Activated CD4-positive, alpha-beta T cell treated with anti-CD3 and anti-CD28 coated beads, Interleukin-2, amount 10 ng/mL, durations not matched to agents 7 days and 5 days (primary cell): ENCODE measurements around the gene AKAP1. TPM values are rescaled to one million over a fixed set of nuclear protein-coding genes. Genes with fewer than 3 reads are reported as not detected.

ENCODE experiments used
- CTCF ChIA-PET: fragments of 350-600 bp; sonication (Branson Sonifier 250); formaldehyde crosslinking; loops from one replicate; lab custom pipeline; 2021; ENCODE audit warnings: antibody characterized with exemption; lab: Charles Lee
- POLR2A ChIA-PET: fragments of 350-600 bp; sonication (Branson Sonifier 250); formaldehyde crosslinking; loops from one replicate; lab custom pipeline; 2021; ENCODE audit warnings: antibody characterized with exemption; lab: Charles Lee
- DNase-seq: peaks from one replicate; pipeline ENCODE4 v3.0.0-alpha.2; 2020
- H3K27ac Mint-ChIP-seq: one replicate; pipeline ENCODE4 v1.8.0; 2021; ENCODE audit warnings: mild to moderate bottlenecking, moderate library complexity, mixed read lengths
- H3K27me3 Mint-ChIP-seq: one replicate; pipeline ENCODE4 v1.8.0; 2021; ENCODE audit warnings: mixed read lengths
- H3K36me3 Mint-ChIP-seq: one replicate; pipeline ENCODE4 v1.8.0; 2021; ENCODE audit warnings: low read depth, mixed read lengths
- H3K4me1 Mint-ChIP-seq: one replicate; pipeline ENCODE4 v1.8.0; 2021; ENCODE audit warnings: mixed read lengths
- H3K4me3 Mint-ChIP-seq: one replicate; pipeline ENCODE4 v1.8.0; 2021; ENCODE audit warnings: mild to moderate bottlenecking, moderate library complexity, mixed read lengths
- H3K9me3 Mint-ChIP-seq: one replicate; pipeline ENCODE4 v1.8.0; 2021; ENCODE audit warnings: mixed read lengths
- total RNA-seq, 2 experiments: library from RNA; stranded (reverse); gene quantifications; one replicate each; pipeline ENCODE4 v1.2.3, GENCODE V29; 2021

The AKAP1 gene, protein sequence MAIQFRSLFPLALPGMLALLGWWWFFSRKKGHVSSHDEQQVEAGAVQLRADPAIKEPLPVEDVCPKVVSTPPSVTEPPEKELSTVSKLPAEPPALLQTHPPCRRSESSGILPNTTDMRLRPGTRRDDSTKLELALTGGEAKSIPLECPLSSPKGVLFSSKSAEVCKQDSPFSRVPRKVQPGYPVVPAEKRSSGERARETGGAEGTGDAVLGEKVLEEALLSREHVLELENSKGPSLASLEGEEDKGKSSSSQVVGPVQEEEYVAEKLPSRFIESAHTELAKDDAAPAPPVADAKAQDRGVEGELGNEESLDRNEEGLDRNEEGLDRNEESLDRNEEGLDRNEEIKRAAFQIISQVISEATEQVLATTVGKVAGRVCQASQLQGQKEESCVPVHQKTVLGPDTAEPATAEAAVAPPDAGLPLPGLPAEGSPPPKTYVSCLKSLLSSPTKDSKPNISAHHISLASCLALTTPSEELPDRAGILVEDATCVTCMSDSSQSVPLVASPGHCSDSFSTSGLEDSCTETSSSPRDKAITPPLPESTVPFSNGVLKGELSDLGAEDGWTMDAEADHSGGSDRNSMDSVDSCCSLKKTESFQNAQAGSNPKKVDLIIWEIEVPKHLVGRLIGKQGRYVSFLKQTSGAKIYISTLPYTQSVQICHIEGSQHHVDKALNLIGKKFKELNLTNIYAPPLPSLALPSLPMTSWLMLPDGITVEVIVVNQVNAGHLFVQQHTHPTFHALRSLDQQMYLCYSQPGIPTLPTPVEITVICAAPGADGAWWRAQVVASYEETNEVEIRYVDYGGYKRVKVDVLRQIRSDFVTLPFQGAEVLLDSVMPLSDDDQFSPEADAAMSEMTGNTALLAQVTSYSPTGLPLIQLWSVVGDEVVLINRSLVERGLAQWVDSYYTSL
- 10 to 100 TPM; 25.4 to 29.7 TPM for total RNA-seq

GRCh38 chr17:57084802-57085447 lies at the start of gene AKAP1:
TSS of gene AKAP1 (plus strand) at chr17:57085246. CDS start at chr17:57105465, 20,219 bp downstream.
- Mint-ChIP-seq H3K4me1 (peaks cover 40% of the 10 kb centered on the region), H3K9me3 (no peaks in the 10 kb centered on the region), H3K27me3 (peaks cover 4% of the 10 kb centered on the region), H3K4me3 (peak within 1 kb of the TSS; percentile 86), H3K27ac (peak within 1 kb of the TSS; percentile 94), H3K36me3 (no peaks in the 10 kb centered on the region)
- ChIA-PET CTCF (interaction anchor here (0.6 to 1.6 kb wide), 7 partner anchors 9 to 106 kb away, joined by 3 to 5 read pairs (median 3); partner anchors contain the start of gene SCPEP1), POLR2A (no interaction called here)
- DNase-seq, result peak; percentile 95

DNA sequence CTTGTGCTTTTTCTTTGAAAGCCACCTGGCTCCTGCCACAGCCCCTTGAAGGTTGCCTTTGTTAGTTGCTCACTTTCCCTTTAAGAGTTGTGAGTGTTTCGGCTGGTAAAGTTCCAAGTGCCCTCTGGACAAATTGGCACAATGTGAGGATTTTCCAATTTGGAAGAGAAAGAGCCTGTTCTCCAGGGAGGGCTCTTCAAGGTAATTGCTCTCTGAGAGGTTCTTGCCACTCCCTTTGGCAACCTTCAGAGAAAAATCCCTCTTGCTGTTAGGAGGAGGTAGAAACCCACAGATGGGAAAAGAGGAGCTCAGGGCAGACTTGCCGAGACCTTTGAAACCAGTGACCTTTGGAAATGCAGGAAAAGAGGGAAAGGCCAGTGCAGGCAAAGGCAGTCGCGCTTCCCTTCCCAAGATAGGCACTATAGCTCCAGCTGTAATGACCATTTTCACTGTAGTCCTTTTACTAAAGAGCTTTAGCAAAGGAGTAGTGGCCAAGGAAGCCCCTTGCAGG lies 49.0 kb upstream of the AKAP1 start:
- CTCF ChIA-PET, result interaction anchor here (0.9 kb wide), 1 partner anchor 10 kb away, joined by 3 read pairs; no protein-coding TSS in a partner anchor
- Mint-ChIP-seq H3K9me3 (no peaks in the 10 kb centered on the region), H3K4me1 (no peaks in the 10 kb centered on the region), H3K27ac (no peak overlapping the region), H3K27me3 (peaks cover 45% of the 10 kb centered on the region), H3K4me3 (no peak overlapping the region), H3K36me3 (no peaks in the 10 kb centered on the region)
- no peak for DNase-seq
- POLR2A ChIA-PET, result no interaction called here

DNA sequence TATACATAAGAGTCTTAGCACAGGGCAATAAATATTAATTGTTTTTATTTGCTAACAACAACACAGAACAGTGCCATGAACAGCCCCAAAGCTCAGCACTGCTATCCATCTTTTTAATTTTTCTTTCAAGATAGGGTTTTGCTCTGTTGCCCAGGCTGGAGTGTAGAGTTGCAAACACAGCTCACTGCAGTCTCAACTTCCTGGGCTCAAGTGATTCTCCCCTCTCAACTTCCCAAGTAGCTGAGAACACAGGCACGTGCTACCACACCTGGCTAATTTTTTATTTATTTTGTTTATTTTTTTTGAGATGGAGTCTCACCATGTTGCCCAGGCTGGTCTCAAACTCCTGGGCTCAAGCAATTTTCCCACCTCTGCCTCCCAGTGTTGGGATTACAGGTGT lies 47.6 kb upstream of the AKAP1 start:
- no peaks in the 10 kb centered on the region for H3K4me1 Mint-ChIP-seq
- no peak overlapping the region for H3K4me3 Mint-ChIP-seq
- POLR2A ChIA-PET, result no interaction called here
- CTCF ChIA-PET, result no interaction called here
- peaks cover 55% of the 10 kb centered on the region for H3K27me3 Mint-ChIP-seq
- DNase-seq, result no peak
- H3K36me3 Mint-ChIP-seq, result no peaks in the 10 kb centered on the region
- no peak overlapping the region for H3K27ac Mint-ChIP-seq
- H3K9me3 Mint-ChIP-seq, result no peaks in the 10 kb centered on the region

DNA sequence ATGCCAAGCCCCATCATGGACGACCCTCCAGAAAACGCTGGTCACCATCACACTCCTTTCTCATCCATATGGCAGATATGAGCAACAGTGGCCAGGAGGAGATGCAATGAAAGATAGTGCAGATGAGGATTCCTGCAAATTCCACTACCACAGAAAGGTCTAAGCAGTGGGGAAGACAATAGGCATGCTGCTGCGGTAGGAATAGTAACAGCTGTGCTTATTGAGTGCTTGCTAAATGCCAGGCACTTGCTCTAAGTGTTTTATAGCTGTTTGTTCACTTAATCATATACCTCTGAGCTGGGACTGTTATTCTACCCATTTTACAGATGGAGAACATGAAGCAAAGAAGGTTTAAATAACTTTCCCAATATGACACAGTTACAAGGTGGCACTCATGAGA lies 46.6 kb upstream of the AKAP1 start:
- no peak for DNase-seq
- no peaks in the 10 kb centered on the region for H3K36me3 Mint-ChIP-seq
- POLR2A ChIA-PET, result no interaction called here
- H3K4me3 Mint-ChIP-seq, result no peak overlapping the region
- CTCF ChIA-PET, result interaction anchor here (0.5 kb wide), 1 partner anchor 61 kb away, joined by 3 read pairs; the partner anchor contains the start of gene SCPEP1
- peaks cover 63% of the 10 kb centered on the region for H3K27me3 Mint-ChIP-seq
- no peaks in the 10 kb centered on the region for H3K4me1 Mint-ChIP-seq
- no peaks in the 10 kb centered on the region for H3K9me3 Mint-ChIP-seq
- no peak overlapping the region for H3K27ac Mint-ChIP-seq

GRCh38 chr17:57040571-57040970 lies 44.5 kb upstream of the AKAP1 start:
- no peak overlapping the region for H3K4me3 Mint-ChIP-seq
- ChIA-PET POLR2A (no interaction called here), CTCF (interaction anchor here (0.6 kb wide), 1 partner anchor 46 kb away, joined by 4 read pairs; no protein-coding TSS in a partner anchor)
- DNase-seq, result no peak
- no peaks in the 10 kb centered on the region for H3K9me3 Mint-ChIP-seq
- H3K27me3 Mint-ChIP-seq, result peaks cover 73% of the 10 kb centered on the region
- no peak overlapping the region for H3K27ac Mint-ChIP-seq
- peaks cover 4% of the 10 kb centered on the region for H3K4me1 Mint-ChIP-seq
- no peaks in the 10 kb centered on the region for H3K36me3 Mint-ChIP-seq

DNA sequence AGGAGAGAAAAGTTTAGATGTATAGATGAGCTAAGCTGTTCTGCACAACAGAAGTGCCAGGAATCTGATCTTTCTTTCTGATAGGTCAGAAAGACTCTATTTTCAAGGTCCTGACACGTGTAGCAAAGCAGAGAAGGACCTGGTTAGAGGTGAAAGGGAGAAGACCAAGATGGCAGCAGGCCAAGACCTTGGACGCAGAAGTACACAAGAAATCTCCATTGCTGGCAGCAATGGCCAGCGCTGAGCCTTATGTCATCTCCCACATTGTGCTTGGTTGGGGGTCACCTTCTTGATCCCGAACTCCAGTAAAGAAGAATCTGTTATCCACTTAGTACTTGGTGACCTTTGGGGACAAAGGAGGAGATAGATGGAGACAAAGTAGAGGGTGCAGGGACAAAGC lies 41.8 kb upstream of the AKAP1 start:
- Mint-ChIP-seq H3K27me3 (peaks cover 72% of the 10 kb centered on the region), H3K9me3 (no peaks in the 10 kb centered on the region), H3K27ac (no peak overlapping the region), H3K4me3 (no peak overlapping the region), H3K36me3 (peaks cover 3% of the 10 kb centered on the region), H3K4me1 (peaks cover 17% of the 10 kb centered on the region)
- ChIA-PET CTCF (no interaction called here), POLR2A (no interaction called here)
- no peak for DNase-seq

GRCh38 chr17:57044976-57045867 lies 39.8 kb upstream of the AKAP1 start:
- Mint-ChIP-seq H3K27ac (no peak overlapping the region), H3K4me3 (peak overlapping the region; percentile 18), H3K36me3 (peaks cover 3% of the 10 kb centered on the region), H3K27me3 (peaks cover 64% of the 10 kb centered on the region), H3K4me1 (peaks cover 17% of the 10 kb centered on the region), H3K9me3 (no peaks in the 10 kb centered on the region)
- ChIA-PET POLR2A (interaction anchor here (0.5 to 0.6 kb wide), 3 partner anchors 15 to 94 kb away, joined by 3 to 6 read pairs (median 3); no protein-coding TSS in a partner anchor), CTCF (interaction anchor here (0.6 to 2.1 kb wide), 5 partner anchors 9 to 461 kb away, joined by 3 to 6 read pairs (median 3); no protein-coding TSS in a partner anchor)
- DNase-seq, result no peak

- Mint-ChIP-seq H3K27me3 (peaks cover 64% of the 10 kb centered on the region), H3K4me3 (peak overlapping the region; percentile 54)
- POLR2A ChIA-PET, result interaction anchor here (0.5 to 0.6 kb wide), 3 partner anchors 14 to 93 kb away, joined by 3 to 6 read pairs (median 3); no protein-coding TSS in a partner anchor
Measured at GRCh38 chr17:57045868-57046704, 39.0 kb upstream of the AKAP1 start.

DNA sequence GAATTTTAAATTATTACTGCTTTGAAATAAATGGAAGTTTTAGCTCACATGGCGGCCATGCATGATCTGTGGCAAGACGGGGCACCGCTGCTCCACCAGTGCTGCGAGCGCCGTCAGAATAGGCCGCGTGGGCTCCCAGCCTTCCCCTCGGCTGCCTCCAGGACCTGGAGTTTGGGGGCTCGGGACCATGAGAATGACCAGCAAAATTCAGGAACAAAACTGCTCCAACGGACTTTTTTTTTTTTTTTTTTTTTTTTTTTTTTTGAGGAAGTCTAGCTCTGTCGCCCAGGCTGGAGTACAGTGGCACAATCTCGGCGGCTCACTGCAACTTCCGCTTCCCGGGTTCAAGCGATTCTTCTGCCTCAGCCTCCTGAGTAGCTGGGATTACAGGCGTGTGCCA lies 38.3 kb upstream of the AKAP1 start:
- POLR2A ChIA-PET, result no interaction called here
- DNase-seq, result no peak
- H3K9me3 Mint-ChIP-seq, result no peaks in the 10 kb centered on the region
- H3K4me1 Mint-ChIP-seq, result peaks cover 17% of the 10 kb centered on the region
- H3K4me3 Mint-ChIP-seq, result no peak overlapping the region
- CTCF ChIA-PET, result interaction anchor here (1.1 to 2.1 kb wide), 2 partner anchors 12 to 37 kb away, joined by 3 to 6 read pairs; no protein-coding TSS in a partner anchor
- H3K27me3 Mint-ChIP-seq, result peaks cover 59% of the 10 kb centered on the region
- no peak overlapping the region for H3K27ac Mint-ChIP-seq
- peaks cover 3% of the 10 kb centered on the region for H3K36me3 Mint-ChIP-seq

More at GRCh38 chr17:57045868-57046704, 39.0 kb upstream of the AKAP1 start:
- H3K4me1 Mint-ChIP-seq, result peaks cover 17% of the 10 kb centered on the region
- no peak overlapping the region for H3K27ac Mint-ChIP-seq
- no peaks in the 10 kb centered on the region for H3K9me3 Mint-ChIP-seq
- peak; percentile 13 for DNase-seq
- CTCF ChIA-PET, result interaction anchor here (0.7 to 2.1 kb wide), 4 partner anchors 10 to 247 kb away, joined by 3 to 6 read pairs (median 3); no protein-coding TSS in a partner anchor
- peaks cover 3% of the 10 kb centered on the region for H3K36me3 Mint-ChIP-seq

DNA sequence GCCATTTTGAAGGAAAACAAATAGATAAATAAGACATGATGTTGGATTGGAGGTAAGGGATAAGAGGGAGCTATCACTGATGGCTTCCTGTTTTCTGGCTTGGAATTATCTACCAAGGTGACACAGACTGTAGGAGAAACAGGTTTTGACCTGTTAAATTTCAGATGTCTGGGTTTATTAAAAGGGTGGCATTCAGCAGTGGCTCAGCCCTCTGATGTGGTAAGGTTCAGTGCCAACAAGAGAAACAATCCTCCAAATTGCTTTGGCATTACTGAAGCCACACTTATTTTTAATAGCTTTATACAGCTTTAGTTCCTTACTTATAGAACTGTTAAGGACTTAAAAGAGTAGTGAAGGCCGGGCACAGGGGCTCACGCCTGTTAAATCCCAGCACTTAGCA lies 37.0 kb upstream of the AKAP1 start:
- Mint-ChIP-seq H3K9me3 (no peaks in the 10 kb centered on the region), H3K27ac (no peak overlapping the region), H3K4me3 (no peak overlapping the region), H3K36me3 (peaks cover 3% of the 10 kb centered on the region), H3K4me1 (peaks cover 17% of the 10 kb centered on the region), H3K27me3 (peaks cover 50% of the 10 kb centered on the region)
- CTCF ChIA-PET, result interaction anchor here (0.6 to 1.2 kb wide), 3 partner anchors 21 to 1229 kb away, joined by 3 read pairs; partner anchors contain the start of gene AKAP1
- DNase-seq, result no peak
- POLR2A ChIA-PET, result no interaction called here
